HK-2 (cell line): ENCODE measurements around the gene FUT9.
"Not testable (repeated sequence)": the region's sequence is repeated elsewhere in the genome, so short reads cannot be mapped to it uniquely, and the experiment has no call there.

Source experiments
- DNase-seq: peaks from one replicate; pipeline ENCODE4 v3.0.0-alpha.2; 2018; ENCODE audit not compliant: unreplicated experiment

The FUT9 gene

DNA sequence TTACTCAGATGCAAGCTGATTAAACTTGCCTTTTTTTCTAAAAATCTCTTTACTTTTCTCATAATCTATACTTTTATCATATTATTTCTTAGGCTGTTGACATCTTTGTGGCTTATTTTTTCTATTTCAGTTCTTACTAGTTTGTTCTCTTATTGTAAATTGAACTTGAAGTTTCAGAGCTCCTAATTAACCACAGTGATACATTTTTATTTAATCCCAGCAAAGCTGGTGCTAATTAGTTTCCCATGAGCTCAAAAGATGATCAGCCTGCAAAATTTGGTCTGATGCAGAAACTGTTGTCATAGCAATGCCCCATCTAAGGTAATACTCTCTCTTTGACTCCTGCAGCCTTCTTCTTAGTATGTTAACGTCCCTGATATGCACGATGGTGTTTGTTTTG is 170.3 kb downstream of the FUT9 start:
- no peak for DNase-seq

DNA sequence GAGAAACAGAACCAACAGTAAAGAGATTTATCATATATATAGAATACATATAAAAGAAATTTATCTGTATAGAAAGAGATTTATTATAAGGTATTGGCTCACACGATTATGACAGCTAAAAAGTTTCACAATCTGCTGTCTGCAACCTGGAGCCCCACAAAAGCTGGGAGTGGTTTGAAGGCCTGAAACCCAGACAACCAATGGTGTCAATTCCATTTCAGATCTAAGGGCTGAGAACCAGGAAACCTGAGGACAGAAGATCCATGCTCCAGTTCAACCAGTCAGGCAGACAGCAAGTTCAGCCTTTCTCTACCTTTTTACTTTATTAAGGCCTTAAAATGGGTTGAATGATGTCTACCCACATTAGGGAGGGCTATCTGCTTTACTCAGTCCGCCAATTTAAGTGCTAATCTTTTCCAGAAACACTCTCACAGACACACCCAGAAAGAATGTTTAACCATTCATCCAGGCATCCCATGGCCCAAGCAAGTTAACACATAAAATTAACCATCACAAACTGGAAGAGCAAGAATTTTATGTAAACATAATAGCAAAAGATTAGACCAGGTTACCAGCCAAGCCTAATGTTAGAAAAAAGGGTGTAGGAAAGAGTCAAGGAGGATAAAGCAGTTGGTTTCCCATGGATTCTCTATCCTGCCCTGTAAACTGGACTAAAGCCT is 170.9 kb downstream of the FUT9 start:
- no peak for DNase-seq

- no peak for DNase-seq
Measured at GRCh38 chr6:96194675-96195074, 178.9 kb downstream of the FUT9 start.

DNA sequence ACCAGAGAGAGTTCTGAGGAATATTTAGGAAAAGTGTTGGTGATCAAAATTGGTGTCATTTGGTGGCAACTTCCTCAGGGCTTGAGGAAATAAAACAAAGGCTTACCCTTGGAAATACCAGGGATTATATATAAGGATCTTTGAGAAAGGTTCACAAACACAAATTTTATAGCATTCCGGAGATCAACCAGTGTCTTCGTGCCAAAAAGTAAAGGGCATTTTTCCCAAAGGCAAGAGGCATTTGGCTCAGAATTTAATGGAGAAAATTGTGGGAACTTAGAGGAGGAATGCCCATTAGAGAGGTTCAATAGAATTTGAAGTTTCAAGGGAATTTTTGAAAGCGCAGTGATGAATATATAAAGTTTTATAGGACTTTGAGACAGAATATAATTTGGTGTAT is 179.5 kb downstream of the FUT9 start:
- DNase-seq = no peak

DNA sequence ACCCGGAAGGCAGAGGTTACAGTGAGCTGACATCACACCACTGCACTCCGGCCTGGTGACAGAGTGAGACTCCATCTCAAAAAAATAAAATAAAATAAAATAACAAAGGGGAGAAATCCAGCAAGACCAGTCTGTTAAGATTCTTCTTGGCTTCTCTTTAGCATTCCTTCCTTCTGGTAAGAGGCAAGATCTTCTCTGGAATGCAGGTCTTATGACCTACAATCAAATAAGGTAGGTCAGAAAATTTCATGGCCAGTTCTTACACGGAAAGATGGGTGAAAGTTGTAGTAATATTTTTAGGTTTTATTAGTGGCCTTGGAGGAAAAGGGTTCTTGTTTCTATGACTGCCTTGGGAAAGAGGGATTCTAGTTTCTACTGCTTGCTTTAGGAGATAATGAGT is 180.9 kb downstream of the FUT9 start:
- DNase-seq = no peak

DNA sequence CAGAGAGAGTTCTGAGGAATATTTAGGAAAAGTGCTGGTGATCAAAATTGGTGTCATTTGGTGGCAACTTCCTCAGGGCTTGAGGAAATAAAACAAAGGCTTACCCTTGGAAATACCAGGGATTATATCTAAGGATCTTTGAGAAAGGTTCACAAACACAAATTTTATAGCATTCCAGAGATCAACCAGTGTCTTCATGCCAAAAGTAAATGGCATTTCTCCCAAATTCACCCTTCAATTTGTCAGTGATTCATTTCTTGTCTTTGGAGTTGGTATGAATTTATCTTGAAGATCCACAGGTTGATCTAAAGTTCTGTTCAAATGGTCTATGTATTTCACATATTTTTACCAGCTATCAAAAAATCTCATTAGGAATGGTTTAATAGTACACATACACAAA is 181.5 kb downstream of the FUT9 start:
- no peak for DNase-seq

DNA sequence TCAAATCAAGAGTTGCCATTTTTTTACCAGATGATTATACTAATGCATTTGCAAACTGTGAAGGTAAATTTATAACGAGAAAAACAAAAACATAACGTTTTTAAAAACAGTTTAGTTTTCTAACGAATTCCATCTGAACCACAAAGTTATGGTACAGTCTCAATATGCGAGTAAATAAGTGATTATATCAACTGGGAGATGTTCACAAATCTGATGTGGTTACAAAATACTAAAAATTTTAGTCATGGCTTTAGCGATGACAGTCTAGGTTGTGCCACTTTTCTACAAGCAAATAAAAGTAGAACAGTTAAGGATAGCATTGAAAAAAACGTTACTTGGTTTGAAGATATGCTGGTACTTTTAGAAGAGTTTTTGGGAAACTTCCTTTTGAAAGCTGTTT is 186.8 kb downstream of the FUT9 start:
- DNase-seq = no peak

GRCh38 chr6:96211341-96211740 is 195.6 kb downstream of the FUT9 start:
- DNase-seq = no peak

DNA sequence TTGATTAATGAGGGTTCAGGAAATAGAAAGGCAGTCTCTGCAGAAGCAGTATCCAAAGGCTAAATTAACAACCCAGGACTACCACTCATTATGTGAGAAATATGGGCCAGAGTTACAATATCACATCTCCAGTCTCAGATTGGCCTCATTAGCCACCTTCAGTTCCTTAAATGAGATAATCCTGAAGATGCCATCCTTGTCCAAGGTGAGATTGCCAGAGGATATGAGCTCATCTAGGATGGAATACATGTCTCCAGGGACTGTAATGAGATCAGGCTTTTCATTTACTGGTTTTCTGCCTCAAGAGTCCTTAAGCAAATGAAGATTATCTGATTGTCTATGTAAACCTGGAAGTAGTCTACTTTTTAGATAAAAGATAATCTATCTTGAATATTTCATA is 196.3 kb downstream of the FUT9 start:
- no peak for DNase-seq

DNA sequence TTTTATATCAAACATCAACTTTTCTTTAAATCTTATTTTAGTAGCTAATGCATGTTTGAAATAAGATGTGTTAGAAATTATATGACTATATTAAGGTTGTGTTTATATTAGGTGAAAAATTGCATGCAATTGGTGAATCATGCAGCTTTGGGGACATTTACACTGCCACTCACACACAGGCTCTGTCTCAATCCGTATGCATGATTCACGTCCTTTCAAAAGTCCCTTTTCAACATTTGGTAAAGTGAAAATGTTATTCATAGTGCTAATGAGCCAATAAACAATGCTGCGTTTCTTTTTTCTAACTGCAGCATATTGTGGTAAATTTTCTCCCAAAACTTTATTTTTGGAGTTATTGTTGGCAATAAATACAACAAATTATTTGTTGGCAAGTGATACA is 198.0 kb downstream of the FUT9 start:
- no peak for DNase-seq

DNA sequence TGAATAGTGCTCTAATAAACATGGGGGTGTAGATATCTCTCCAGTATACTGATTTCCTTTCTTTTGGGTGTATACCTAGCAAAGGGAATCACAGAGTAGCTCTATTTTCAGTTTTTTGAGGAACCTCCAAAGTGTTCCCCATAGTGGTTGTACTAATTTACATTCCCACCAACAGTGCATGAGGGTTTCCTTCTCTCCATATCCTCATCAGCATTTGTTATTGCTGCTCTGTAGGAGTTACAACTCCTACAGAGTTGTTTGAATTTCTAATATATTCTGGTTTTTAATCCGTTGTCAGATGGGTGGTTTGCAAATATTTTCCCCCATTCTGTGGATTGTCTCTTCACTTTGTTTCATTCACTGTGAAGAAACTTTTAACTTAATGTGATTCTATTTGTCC is 207.9 kb downstream of the FUT9 start:
- no peak for DNase-seq

DNA sequence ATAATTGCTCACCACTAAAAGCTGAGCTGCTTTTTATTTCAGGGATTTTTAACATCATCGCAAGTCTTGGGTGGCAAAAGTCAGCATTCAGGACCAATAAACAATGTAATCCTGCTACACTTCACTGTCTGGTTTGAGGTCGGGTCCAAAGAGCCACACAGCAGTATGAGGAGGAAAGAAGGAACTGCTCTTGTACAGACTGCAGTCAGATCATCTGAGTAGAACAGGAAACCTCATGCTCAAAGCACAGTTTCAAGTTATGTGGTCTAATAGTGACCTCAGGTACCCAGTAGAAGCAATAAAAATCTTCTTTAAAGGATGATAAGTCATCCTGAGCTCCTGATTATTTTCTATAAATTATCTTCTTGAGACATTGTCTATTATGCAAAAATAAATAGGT is 211.4 kb downstream of the FUT9 start:
- no peak for DNase-seq

- no peak for DNase-seq
Measured at GRCh38 chr6:96234444-96234843, 218.7 kb downstream of the FUT9 start.

DNA sequence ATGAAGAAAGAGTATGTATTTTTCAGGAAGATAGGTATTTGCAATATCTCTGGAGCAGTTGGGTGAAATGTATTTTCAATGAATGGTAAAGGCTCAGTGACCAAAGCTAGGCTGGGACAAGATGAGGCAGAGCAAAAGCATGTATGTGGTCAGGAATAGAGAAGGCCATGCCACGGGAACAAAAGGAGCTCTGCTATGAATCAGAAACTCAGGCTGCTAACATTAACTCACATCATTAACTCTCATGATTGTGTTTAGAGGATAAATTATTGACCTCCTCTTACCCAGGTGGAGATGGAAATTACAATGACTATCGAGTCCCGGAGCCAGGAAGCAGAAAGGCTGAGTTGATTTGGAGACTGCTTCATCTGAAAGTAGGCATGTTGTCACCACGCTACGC is 220.2 kb downstream of the FUT9 start:
- DNase-seq = peak; percentile 59

GRCh38 chr6:96236471-96236870 is 220.7 kb downstream of the FUT9 start:
- DNase-seq = no peak

GRCh38 chr6:96237638-96238347 is 222.0 kb downstream of the FUT9 start:
- DNase-seq = no peak

DNA sequence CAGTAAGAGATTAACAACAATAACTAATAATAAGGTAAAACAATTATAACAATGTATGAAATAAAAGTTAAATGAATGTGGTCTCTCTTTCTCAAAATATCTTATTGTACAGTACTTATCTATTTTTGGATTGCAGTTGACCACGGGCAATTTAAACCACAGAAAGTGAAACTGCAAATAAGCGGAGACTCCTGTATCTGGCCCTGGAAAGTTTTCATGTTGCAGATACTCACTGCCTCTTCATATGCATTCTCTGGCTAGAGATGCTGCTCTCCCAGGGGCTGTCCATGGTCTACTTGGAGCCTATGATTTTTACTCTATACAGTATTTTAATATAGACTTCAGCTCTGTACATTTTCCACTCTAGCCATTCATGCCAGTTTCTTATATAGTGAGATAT is 230.8 kb downstream of the FUT9 start:
- DNase-seq = no peak

DNA sequence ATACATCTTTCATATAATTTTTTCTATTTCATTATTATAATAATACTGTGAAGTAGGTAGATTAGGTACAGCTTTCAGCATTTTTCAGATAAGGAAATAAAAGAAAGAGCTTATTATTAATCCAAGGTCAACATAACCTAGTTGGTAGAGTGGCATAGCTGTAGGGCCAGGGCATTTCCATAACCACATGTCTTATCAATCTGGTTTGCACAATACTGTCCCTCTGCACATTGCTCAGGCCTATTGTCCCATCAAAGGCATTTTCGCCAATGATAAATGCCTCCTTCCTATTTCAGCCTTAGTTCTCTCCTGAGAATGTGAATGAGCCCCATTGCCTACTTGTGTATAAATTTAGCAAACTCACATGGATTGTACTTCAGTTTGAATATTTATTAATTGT is 234.0 kb downstream of the FUT9 start:
- no peak for DNase-seq

GRCh38 chr6:96257751-96258150 is 242.0 kb downstream of the FUT9 start:
- DNase-seq = no peak

DNA sequence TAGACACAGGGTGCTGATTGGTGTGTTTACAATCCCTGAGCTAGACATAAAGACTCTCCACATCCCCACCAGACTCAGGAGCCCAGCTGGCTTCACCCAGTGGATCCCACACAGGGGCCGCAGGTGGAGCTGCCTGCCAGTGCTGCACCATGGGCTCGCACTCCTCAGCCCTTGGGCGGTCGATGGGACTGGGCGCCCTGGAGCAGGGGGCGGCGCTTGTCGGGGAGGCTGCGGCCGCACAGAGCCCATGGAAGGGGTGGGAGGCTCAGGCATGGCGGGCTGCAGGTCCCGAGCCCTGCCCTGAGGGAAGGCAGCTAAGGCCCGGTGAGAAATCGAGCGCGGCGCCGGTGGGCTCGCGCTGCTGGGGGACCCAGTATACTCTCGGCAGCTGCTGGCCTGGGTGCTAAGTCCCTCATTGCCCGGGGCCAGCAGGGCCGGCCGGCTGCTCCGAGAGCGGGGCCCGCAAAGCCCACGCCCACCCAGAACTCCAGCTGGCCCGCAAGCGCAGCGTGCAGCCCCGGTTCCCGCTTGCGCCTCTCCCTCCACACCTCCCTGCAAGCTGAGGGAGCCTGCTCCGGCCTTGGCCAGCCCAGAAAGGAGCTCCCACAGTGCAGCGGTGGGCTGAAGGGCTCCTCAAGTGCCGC is 245.1 kb downstream of the FUT9 start:
- DNase-seq = not testable (repeated sequence)
